ENCODE results near the gene FUBP1.

Gene FUBP1

DNA sequence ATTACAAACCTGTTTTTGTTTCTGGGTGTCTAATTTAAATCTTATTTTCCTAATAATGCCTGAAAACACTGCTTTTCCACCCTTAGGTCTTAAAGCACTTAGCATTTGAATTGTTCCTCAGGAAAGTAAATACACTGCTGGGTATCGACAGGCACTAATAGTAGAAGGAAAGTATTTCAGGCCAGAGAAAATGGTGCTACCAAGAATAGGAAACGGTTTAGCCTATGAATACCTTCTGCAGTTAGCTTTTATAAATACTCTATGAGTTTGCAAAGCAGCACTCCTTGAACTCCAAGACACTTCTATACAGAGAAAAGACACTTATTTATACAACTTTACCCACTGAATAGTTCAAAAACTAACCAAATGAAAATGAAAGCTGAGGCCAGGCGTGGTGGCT, 6.8 kb downstream of the FUBP1 start:
- TF ChIP-seq, protein P1, sequence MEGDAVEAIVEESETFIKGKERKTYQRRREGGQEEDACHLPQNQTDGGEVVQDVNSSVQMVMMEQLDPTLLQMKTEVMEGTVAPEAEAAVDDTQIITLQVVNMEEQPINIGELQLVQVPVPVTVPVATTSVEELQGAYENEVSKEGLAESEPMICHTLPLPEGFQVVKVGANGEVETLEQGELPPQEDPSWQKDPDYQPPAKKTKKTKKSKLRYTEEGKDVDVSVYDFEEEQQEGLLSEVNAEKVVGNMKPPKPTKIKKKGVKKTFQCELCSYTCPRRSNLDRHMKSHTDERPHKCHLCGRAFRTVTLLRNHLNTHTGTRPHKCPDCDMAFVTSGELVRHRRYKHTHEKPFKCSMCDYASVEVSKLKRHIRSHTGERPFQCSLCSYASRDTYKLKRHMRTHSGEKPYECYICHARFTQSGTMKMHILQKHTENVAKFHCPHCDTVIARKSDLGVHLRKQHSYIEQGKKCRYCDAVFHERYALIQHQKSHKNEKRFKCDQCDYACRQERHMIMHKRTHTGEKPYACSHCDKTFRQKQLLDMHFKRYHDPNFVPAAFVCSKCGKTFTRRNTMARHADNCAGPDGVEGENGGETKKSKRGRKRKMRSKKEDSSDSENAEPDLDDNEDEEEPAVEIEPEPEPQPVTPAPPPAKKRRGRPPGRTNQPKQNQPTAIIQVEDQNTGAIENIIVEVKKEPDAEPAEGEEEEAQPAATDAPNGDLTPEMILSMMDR (conservative IDR thresholded peaks at IDR 0.05), result no peak
- no peak overlapping the region for H3K27ac ChIP-seq

DNA sequence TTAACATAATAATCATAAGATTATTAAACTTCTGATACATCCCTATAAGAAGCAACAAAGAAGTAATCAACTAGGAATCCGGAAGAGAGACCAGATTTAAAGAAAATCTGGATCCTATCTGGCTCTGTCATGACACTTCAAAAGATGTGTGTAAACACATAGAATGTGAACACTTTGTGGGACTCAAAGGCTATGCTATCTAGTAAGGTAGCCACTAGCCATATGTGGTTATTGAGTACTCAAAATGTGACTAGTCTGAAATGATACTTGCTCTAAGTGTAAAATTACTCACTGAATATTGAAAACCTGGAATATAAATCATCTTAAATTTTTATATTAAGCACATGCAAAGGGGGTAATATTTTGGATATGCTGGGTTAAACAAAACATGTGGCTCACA, 8.7 kb downstream of the FUBP1 start:
- TF ChIP-seq, protein P1 (conservative IDR thresholded peaks at IDR 0.05), result no peak
- no peak overlapping the region for H3K27ac ChIP-seq

DNA sequence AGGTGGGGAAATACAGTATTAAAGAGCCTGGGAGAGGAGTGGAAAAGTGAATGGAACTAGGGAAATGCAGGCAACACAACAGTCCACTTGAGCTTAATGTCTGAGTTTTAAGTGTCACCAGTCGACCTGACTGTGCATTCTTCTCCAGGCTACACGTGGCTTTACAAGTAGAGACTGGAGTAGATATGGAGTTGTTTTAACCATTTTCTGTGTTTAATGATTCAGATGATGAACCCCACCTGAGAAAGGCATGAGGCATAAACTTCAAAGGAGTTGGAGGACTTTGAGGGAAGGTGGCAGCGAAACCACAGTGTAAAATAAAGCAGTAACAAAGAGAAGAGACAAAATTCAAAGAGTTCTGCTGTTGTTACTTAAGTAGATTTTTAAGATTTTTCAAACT, 12.6 kb downstream of the FUBP1 start:
- no peak overlapping the region for H3K27ac ChIP-seq
- TF ChIP-seq, protein P1 (conservative IDR thresholded peaks at IDR 0.05), result no peak

DNA sequence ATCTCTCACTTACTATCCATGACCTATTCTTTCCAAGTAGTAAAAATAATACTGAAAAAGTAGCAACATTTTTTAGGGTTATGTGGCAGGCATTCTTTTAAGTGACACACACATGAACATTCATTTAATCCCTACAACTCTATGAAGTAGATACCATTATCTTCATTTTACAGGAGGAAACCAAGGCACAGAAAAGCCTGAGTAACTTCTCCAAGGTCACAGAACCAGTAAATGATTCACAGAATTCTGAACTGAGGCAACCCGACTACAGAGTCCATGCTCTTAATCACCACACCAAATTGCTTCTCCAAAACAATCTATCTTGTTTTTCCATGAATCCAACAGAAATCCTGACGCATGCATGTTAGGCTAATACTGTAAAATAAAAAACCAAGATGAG, 17.5 kb downstream of the FUBP1 start:
- TF ChIP-seq, protein P1 (conservative IDR thresholded peaks at IDR 0.05), result no peak

DNA sequence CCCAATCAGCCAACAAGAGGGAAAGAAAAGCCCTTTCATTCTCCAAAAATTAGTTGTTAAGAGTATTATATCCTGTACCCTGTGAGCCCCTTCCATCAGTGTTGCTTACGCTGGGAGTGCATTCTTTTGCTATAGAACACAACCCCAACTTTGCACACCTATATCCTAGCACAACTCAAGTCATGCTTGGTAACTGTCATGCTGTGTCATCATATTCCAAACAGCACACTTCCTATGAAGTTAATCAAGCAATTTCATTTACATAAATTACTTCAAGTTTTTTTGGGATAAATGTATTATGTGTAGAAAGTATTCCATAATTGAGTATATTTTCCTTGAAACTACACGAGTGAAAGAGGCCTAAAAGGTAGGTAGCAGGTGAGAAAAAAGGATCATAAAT, 20.0 kb downstream of the FUBP1 start:
- TF ChIP-seq, protein P1 (conservative IDR thresholded peaks at IDR 0.05), result no peak
- no peak overlapping the region for H3K27ac ChIP-seq

More for the DNA sequence above, 17.5 kb downstream of the FUBP1 start:
- no peak overlapping the region for H3K27ac ChIP-seq

DNA sequence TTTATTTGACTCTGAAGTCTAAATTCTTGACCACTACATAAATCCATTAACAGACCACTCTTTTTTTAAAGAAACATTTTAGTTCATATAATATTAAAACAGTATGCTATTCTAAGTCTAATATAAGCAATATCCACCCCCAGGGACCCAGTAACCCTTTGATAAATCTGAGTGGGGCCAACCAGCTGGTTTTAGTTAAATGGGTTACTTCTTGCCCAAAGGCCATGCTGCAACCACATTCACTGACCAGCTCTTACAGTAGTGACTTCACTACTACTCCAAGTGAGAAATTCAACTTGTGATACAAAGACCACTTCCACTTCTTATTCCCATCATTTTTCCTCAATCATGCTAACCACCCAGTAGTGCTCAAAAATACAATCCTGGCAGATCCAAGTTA, 20.5 kb downstream of the FUBP1 start:
- TF ChIP-seq, protein P1 (conservative IDR thresholded peaks at IDR 0.05), result no peak
- no peak overlapping the region for H3K27ac ChIP-seq

DNA sequence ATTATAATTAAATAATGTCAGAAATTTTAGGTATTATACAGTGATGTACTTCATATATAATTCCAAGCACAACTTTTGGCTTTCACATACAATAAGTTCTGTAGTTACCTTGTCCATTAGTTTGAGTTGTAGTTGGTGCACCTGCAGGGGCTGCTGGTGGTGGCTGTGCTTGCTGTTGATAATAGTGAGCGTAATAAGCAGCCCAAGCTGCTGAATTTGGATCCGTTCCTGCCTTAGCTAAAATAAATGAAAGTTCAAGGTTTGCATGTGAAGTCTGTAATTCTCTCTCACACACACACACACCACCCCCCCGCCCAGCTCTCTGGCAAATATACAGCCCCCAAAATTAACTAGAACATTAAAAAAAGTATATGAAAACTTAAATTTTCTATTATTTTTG, 22.4 kb downstream of the FUBP1 start:
- TF ChIP-seq, protein P1 (conservative IDR thresholded peaks at IDR 0.05), result no peak

DNA sequence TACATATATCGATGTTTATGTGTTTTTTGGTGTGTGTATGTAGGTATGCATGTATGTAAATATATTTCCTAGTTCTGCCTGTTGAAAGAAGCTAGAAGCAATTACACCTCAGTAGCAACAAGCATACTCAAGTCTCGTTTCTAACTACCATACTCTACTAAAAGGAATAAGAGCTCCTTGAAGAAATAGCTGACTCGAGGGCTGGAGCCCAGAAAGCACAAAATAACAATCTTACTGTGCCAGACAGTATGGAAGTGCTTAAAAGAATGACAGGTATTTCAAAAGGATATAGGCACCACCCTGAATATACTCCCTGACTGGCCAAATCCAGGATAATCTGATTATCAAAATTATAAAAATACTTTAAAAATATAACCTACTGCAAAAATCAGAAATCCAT, 23.2 kb downstream of the FUBP1 start:
- no peak overlapping the region for H3K27ac ChIP-seq
- TF ChIP-seq, protein P1 (conservative IDR thresholded peaks at IDR 0.05), result no peak

More for the DNA sequence above, 22.4 kb downstream of the FUBP1 start:
- no peak overlapping the region for H3K27ac ChIP-seq
